ENCODE measurements around the gene ACTR10. TPM values are rescaled to one million over a fixed set of nuclear protein-coding genes. Genes with fewer than 3 reads are reported as not detected.

ACTR10 gene
- total and polyA plus RNA-seq, 12 donors = 49.0 to 167 (median 82.5) TPM

- no peak for TF ChIP-seq CTCF (IDR thresholded peaks at IDR 0.05)
- TF ChIP-seq POLR2A (IDR thresholded peaks at IDR 0.05) = no peak
- intact Hi-C loops (cut with DNase I) = no loop called here
Measured at GRCh38 chr14:58189176-58189575, 10.8 kb upstream of the ACTR10 start.

GRCh38 chr14:58191763-58192601 lies 8.0 kb upstream of the ACTR10 start:
- WGBS, 4 donors = 72 to 82% (median 78%) methylated on average over 3 of the region's 3 CpGs
- no peak for TF ChIP-seq POLR2A (IDR thresholded peaks at IDR 0.05)
- TF ChIP-seq CTCF (IDR thresholded peaks at IDR 0.05) = no peak
- no peaks in the 10 kb centered on the region for H3K27me3 ChIP-seq
- no peaks in the 10 kb centered on the region for H3K9me3 ChIP-seq (replicated peaks in 1 of 3)
- H3K36me3 ChIP-seq (replicated peaks in 1 of 2) = no peaks in the 10 kb centered on the region
- intact Hi-C loops (cut with DNase I) = no loop called here
- no peak for DNase-seq
- H3K4me1 ChIP-seq (replicated peaks in 1 of 2) = no peaks in the 10 kb centered on the region
- no peak overlapping the region for H3K4me3 ChIP-seq
- H3K27ac ChIP-seq = no peak overlapping the region

More at GRCh38 chr14:58189176-58189575, 10.8 kb upstream of the ACTR10 start:
- Histone ChIP-seq H3K27me3 (no peaks in the 10 kb centered on the region), H3K9me3 (replicated peaks in 1 of 3) (no peaks in the 10 kb centered on the region), H3K27ac (no peak overlapping the region), H3K4me1 (replicated peaks in 1 of 2) (no peaks in the 10 kb centered on the region), H3K4me3 (no peak overlapping the region), H3K36me3 (replicated peaks in 1 of 2) (no peaks in the 10 kb centered on the region)
- DNase-seq = no peak
- 63 to 77% (median 70%) methylated on average over 2 of the region's 2 CpGs for WGBS, 4 donors

DNA sequence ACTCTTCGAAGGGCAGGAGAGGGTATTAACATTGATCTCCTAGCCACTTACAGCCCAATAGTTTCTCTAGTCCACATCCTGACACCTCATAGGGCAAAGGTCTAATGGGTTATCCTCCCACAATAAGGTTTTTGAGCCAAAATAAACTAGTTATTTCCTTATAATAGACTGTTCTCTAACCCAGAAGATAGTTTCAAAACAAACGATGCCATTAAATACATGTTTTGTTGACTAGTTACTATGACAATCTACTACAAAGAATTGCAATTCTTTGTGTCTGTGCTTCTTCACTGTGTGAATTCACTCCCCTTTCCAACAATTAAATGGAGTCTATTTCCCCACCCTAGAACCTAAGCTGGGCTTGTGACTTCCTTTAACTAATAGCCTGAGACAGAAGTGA lies 6.4 kb upstream of the ACTR10 start:
- intact Hi-C loops (cut with DNase I) = no loop called here
- no peak overlapping the region for H3K27ac ChIP-seq

GRCh38 chr14:58196198-58196597 lies 3.8 kb upstream of the ACTR10 start:
- H3K27ac ChIP-seq = no peak overlapping the region
- peaks cover 3 to 6% of the 10 kb centered on the region in 2 donors for H3K4me1 ChIP-seq (replicated peaks in 1 of 2)
- H3K4me3 ChIP-seq = no peak overlapping the region
- TF ChIP-seq CTCF (IDR thresholded peaks at IDR 0.05) (no peak), POLR2A (IDR thresholded peaks at IDR 0.05) (no peak)
- DNase-seq = no peak
- no peaks in the 10 kb centered on the region for H3K27me3 ChIP-seq
- H3K36me3 ChIP-seq (replicated peaks in 1 of 2) = no peaks in the 10 kb centered on the region
- intact Hi-C loops (cut with DNase I) = no loop called here
- WGBS, 4 donors = 79 to 98% (median 94%) methylated on average over 1 of the region's 1 CpG
- no peaks in the 10 kb centered on the region for H3K9me3 ChIP-seq (replicated peaks in 1 of 3)

More for the DNA sequence above, 6.4 kb upstream of the ACTR10 start:
- WGBS, 4 donors = 55 to 75% (median 68%) methylated on average over 2 of the region's 2 CpGs
- no peaks in the 10 kb centered on the region for H3K4me1 ChIP-seq (replicated peaks in 1 of 2)
- TF ChIP-seq CTCF (IDR thresholded peaks at IDR 0.05) = no peak
- no peak for TF ChIP-seq POLR2A (IDR thresholded peaks at IDR 0.05)
- no peaks in the 10 kb centered on the region for H3K9me3 ChIP-seq (replicated peaks in 1 of 3)
- no peak for DNase-seq
- H3K4me3 ChIP-seq = no peak overlapping the region
- no peaks in the 10 kb centered on the region for H3K36me3 ChIP-seq (replicated peaks in 1 of 2)
- no peaks in the 10 kb centered on the region for H3K27me3 ChIP-seq
